ENCODE data around the gene ZSCAN20.

DNA sequence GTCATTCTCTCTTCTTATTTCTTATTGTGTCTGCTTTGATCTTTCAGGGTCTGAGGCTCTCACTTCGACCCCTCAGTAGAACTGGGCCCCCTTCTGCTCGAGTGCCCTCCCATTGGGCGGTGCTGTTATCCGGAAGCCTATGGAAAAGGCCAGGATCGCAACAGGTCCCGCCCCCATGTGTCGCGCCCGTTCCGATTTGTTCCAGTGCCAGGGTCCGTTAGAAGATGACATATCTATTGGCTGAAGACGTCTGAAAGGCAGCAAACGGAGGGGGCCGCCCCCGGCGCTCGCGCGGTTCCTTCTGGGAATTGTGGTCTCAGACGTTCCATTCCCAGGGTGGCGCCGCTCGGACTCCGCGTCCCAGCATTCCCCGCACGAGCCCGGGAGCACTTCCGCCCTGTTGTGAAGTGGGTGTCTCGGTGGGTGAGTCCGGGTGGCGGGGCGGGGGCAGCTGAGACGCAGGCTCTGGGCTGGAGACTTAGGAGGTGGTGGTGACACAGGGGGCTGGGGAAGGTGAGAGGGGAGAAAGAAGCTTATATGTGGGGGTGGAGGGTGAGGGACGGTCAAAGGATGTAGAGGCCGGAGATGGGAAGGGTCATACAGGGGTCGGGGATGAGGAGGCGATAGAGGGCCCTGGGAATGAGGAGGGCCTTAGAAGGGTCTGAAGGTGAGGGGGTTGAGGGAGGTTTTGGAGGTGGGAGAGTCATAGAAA, at the start of gene ZSCAN20:
- TF ChIP-seq, protein P1, sequence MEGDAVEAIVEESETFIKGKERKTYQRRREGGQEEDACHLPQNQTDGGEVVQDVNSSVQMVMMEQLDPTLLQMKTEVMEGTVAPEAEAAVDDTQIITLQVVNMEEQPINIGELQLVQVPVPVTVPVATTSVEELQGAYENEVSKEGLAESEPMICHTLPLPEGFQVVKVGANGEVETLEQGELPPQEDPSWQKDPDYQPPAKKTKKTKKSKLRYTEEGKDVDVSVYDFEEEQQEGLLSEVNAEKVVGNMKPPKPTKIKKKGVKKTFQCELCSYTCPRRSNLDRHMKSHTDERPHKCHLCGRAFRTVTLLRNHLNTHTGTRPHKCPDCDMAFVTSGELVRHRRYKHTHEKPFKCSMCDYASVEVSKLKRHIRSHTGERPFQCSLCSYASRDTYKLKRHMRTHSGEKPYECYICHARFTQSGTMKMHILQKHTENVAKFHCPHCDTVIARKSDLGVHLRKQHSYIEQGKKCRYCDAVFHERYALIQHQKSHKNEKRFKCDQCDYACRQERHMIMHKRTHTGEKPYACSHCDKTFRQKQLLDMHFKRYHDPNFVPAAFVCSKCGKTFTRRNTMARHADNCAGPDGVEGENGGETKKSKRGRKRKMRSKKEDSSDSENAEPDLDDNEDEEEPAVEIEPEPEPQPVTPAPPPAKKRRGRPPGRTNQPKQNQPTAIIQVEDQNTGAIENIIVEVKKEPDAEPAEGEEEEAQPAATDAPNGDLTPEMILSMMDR (IDR thresholded peaks at IDR 0.05; ENCODE audit: low read depth, low read length, poor library complexity, severe bottlenecking) = no peak
- TF ChIP-seq EZH2phosphoT487 (IDR thresholded peaks at IDR 0.05; ENCODE audit: borderline replicate concordance, low read length) = no peak
